Keratinocyte (primary cell): ENCODE results near the gene BCAS3. TPM values are rescaled to one million over a fixed set of nuclear protein-coding genes. Genes with fewer than 3 reads are reported as not detected.

Experiments used
- DNase-seq: peaks from one replicate; pipeline ENCODE4 v3.0.0-alpha.2; 2011; ENCODE audit warnings: low read depth, missing footprints, low spot score
- FAIRE-seq: peaks from 2 replicates; lab custom pipeline; 2011; peaks lifted over from hg19 to GRCh38; lab: Jason Lieb, UNC
- H2AFZ ChIP-seq: 2 replicates; pipeline ENCODE4 v1.6.0; 2012; ENCODE audit warnings: low read length, control low read depth, inconsistent platforms; ENCODE audit not compliant: control insufficient read depth
- H3K27ac ChIP-seq: 2 replicates; pipeline ENCODE4 v1.5.1; 2011; ENCODE audit warnings: low read length; ENCODE audit not compliant: control insufficient read depth, insufficient read depth
- H3K27me3 ChIP-seq: 3 replicates; pipeline ENCODE4 v1.6.0; 2011; ENCODE audit warnings: low read length; ENCODE audit not compliant: control insufficient read depth, insufficient read depth; ENCODE audit errors: extremely low read depth
- H3K36me3 ChIP-seq, 2 experiments: 2 replicates in 1 of 2; 3 replicates in 1 of 2; pipeline ENCODE4 v1.5.1; 2011; ENCODE audit warnings: low read length in 2 of 2, mild to moderate bottlenecking in 1 of 2; ENCODE audit not compliant: control insufficient read depth in 2 of 2, insufficient read depth in 2 of 2; ENCODE audit errors: extremely low read depth in 1 of 2
- H3K4me1 ChIP-seq: 3 replicates; pipeline ENCODE4 v1.5.1; 2011; ENCODE audit warnings: low read length; ENCODE audit not compliant: control insufficient read depth, insufficient read depth; ENCODE audit errors: extremely low read depth
- H3K4me2 ChIP-seq: 3 replicates; pipeline ENCODE4 v1.6.0; 2011; ENCODE audit warnings: low read depth, low read length; ENCODE audit not compliant: control insufficient read depth, insufficient read depth; ENCODE audit errors: extremely low read depth
- H3K4me3 ChIP-seq, 3 experiments: fragments of 200-600 bp in 1 of 3; sonication (generic) in 1 of 3; 2 replicates in 2 of 3; 3 replicates in 1 of 3; pipeline ENCODE4 v1.5.1; 2011 to 2016; ENCODE audit warnings: low read length in 3 of 3, mild to moderate bottlenecking in 3 of 3, control low read depth in 2 of 3, inconsistent platforms in 1 of 3, low read depth in 1 of 3, mixed read lengths in 1 of 3, mixed run types in 1 of 3, moderate library complexity in 1 of 3; ENCODE audit not compliant: control insufficient read depth in 2 of 3, insufficient read depth in 2 of 3; ENCODE audit errors: extremely low read depth in 1 of 3
- H3K79me2 ChIP-seq: 2 replicates; pipeline ENCODE4 v1.6.0; 2012; ENCODE audit warnings: low read length; ENCODE audit not compliant: control insufficient read depth, insufficient read depth
- H3K9ac ChIP-seq: 3 replicates; pipeline ENCODE4 v1.6.0; 2011; ENCODE audit warnings: low read length; ENCODE audit not compliant: control insufficient read depth, insufficient read depth; ENCODE audit errors: extremely low read depth
- H3K9me1 ChIP-seq: 3 replicates; pipeline ENCODE4 v1.6.0; 2011; ENCODE audit warnings: low read length; ENCODE audit not compliant: control insufficient read depth, insufficient read depth; ENCODE audit errors: extremely low read depth
- H3K9me3 ChIP-seq: 2 replicates; pipeline ENCODE4 v1.5.1; 2012; ENCODE audit warnings: low read depth, low read length; ENCODE audit not compliant: control insufficient read depth
- H4K20me1 ChIP-seq: 3 replicates; pipeline ENCODE4 v1.6.0; 2011; ENCODE audit warnings: low read length; ENCODE audit not compliant: control insufficient read depth, insufficient read depth; ENCODE audit errors: extremely low read depth
- CTCF ChIP-seq, 3 experiments: IDR thresholded peaks in 1 of 3; conservative IDR thresholded peaks in 1 of 3; optimal IDR thresholded peaks in 1 of 3; 2 replicates in 2 of 3; 3 replicates in 1 of 3; pipeline versions ENCODE3 to v1.5.1; 2011; ENCODE audit warnings: low read length in 3 of 3, mild to moderate bottlenecking in 3 of 3, moderate library complexity in 2 of 3, control low read depth in 1 of 3, inconsistent platforms in 1 of 3; ENCODE audit not compliant: insufficient read depth in 2 of 3; ENCODE audit errors: extremely low read depth in 1 of 3
- EZH2 ChIP-seq: IDR thresholded peaks from one replicate; pipeline ENCODE4 v1.6.1; 2012; ENCODE audit warnings: inconsistent platforms, mild to moderate bottlenecking, low read length, moderate library complexity
- dilution Hi-C: fragments of 300-500 bp; cut with MboI; formaldehyde crosslinking; loops from one replicate; pipeline ENCODE4 v1.7.0; 2020; ENCODE audit warnings: low sequenced_read_pairs; ENCODE audit not compliant: extremely low pct_ligation_motif_present
- polyA plus RNA-seq, 5 experiments: library from polyadenylated mRNA; depleted of rRNA in 3 of 5; stranded (reverse) in 3 of 5; stranded (forward) in 1 of 5; unstranded in 1 of 5; fragments of >200 nt; gene quantifications; 1 replicate in 1 of 5; 2 replicates in 3 of 5; 3 replicates in 1 of 5; pipeline versions ENCODE4 v1.2.1 to v1.2.3, GENCODE V29; 2011 to 2012; ENCODE audit warnings: missing spikeins in 2 of 5, low read depth in 1 of 5, low replicate concordance in 1 of 5

BCAS3 gene
- polyA plus RNA-seq, 1 donor (not counting 4 experiments of a cell fraction or from before 2014, with no cell fraction given) = 11.8 TPM

- no peak overlapping the region for H3K4me3 ChIP-seq
- H3K4me1 ChIP-seq = no peaks in the 10 kb centered on the region
- DNase-seq (no peak), FAIRE-seq (no peak)
- H3K9me3 ChIP-seq = no peaks in the 10 kb centered on the region
- H3K27me3 ChIP-seq = no peaks in the 10 kb centered on the region
- TF ChIP-seq CTCF (optimal IDR thresholded peaks at IDR 0.05 in 1 of 3, IDR thresholded peaks at IDR 0.05 in 1 of 3, conservative IDR thresholded peaks at IDR 0.05 in 1 of 3; ENCODE audit: extremely low read depth in 1 of 3, insufficient read depth in 2 of 3, low read length in 3 of 3) = no peak
- TF ChIP-seq EZH2 = no peak
- H3K9ac ChIP-seq = no peak overlapping the region
- H3K36me3 ChIP-seq = no peaks in the 10 kb centered on the region
- no peak overlapping the region for H3K27ac ChIP-seq
- no peaks in the 10 kb centered on the region for H4K20me1 ChIP-seq
- no peak overlapping the region for H2AFZ ChIP-seq
- no peaks in the 10 kb centered on the region for H3K79me2 ChIP-seq
- no peaks in the 10 kb centered on the region for H3K9me1 ChIP-seq
- dilution Hi-C loops = no loop called here
- H3K4me2 ChIP-seq = no peak overlapping the region
Measured at GRCh38 chr17:61217878-61218437, 540.3 kb downstream of the BCAS3 start.

GRCh38 chr17:61218438-61218837 lies 540.8 kb downstream of the BCAS3 start:
- Histone ChIP-seq H4K20me1 (no peaks in the 10 kb centered on the region), H3K27me3 (no peaks in the 10 kb centered on the region), H3K9me3 (no peaks in the 10 kb centered on the region), H3K36me3 (no peaks in the 10 kb centered on the region), H3K79me2 (no peaks in the 10 kb centered on the region), H3K27ac (no peak overlapping the region), H3K4me3 (no peak overlapping the region), H3K4me1 (no peaks in the 10 kb centered on the region), H2AFZ (no peak overlapping the region), H3K9ac (no peak overlapping the region), H3K4me2 (no peak overlapping the region), H3K9me1 (no peaks in the 10 kb centered on the region)
- TF ChIP-seq CTCF (optimal IDR thresholded peaks at IDR 0.05 in 1 of 3, IDR thresholded peaks at IDR 0.05 in 1 of 3, conservative IDR thresholded peaks at IDR 0.05 in 1 of 3; ENCODE audit: extremely low read depth in 1 of 3, insufficient read depth in 2 of 3, low read length in 3 of 3) = no peak
- DNase-seq = no peak
- no peak for FAIRE-seq
- dilution Hi-C loops = no loop called here
